ENCODE data around the gene LHFPL6.

DNA sequence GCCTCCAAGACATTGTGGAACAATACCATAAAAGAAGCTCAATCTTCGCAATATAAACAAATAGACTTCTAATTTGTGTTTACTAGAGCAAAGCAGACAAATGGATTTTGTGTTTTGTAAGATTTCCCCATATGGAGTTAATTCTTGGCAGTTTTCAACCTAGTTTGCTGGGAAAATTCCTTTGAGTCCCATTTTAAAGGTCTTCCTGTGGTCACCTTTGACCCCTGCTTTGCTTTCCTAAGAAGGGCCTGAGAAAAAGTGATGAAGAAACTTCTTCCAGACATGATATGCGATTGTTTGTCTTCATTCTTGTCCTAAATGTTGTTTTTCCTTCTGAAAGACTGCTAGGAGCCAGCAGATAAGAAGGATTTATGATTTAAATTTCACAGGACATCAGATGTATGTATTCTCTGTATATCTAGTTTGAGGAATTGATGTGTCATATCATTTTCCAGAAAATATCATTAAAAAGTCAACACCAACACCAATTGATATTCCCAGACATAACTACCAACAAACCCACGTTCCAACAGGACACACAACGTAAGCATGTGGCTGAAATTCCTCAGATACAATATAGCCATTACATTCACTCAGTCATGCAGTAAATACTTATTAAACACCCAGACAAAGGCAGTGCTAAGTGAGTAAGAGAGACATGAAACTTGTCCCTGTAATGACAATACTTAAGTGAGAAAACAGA is 276.4 kb downstream of the LHFPL6 start:
- TF ChIP-seq, protein P1, sequence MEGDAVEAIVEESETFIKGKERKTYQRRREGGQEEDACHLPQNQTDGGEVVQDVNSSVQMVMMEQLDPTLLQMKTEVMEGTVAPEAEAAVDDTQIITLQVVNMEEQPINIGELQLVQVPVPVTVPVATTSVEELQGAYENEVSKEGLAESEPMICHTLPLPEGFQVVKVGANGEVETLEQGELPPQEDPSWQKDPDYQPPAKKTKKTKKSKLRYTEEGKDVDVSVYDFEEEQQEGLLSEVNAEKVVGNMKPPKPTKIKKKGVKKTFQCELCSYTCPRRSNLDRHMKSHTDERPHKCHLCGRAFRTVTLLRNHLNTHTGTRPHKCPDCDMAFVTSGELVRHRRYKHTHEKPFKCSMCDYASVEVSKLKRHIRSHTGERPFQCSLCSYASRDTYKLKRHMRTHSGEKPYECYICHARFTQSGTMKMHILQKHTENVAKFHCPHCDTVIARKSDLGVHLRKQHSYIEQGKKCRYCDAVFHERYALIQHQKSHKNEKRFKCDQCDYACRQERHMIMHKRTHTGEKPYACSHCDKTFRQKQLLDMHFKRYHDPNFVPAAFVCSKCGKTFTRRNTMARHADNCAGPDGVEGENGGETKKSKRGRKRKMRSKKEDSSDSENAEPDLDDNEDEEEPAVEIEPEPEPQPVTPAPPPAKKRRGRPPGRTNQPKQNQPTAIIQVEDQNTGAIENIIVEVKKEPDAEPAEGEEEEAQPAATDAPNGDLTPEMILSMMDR (IDR thresholded peaks at IDR 0.05): no peak
- no peak for TF ChIP-seq POLR2A (IDR thresholded peaks at IDR 0.05)
